K562 (cell line): ENCODE measurements around the gene TAF1A. TPM values are rescaled to one million over a fixed set of nuclear protein-coding genes. Genes with fewer than 3 reads are reported as not detected.

ENCODE experiments used
- BRCA1 ChIP-seq, 2 experiments: fragments of 450-650 bp in 1 of 2; sonication (generic) in 1 of 2; formaldehyde crosslinking in 1 of 2; IDR thresholded peaks; 2 replicates each; pipeline versions ENCODE4 v1.5.0 to v1.6.1; 2017 to 2020; ENCODE audit warnings: mild to moderate bottlenecking in 1 of 2, missing genetic modification reagents in 1 of 2
- CCAR2 ChIP-seq: fragments of 200-400 bp; formaldehyde crosslinking; IDR thresholded peaks from 2 replicates; pipeline ENCODE4 v1.6.1; 2017; ENCODE audit warnings: mild to moderate bottlenecking, low read depth, low read length
- CGGBP1 ChIP-seq: fragments of 250-450 bp; sonication (Bioruptor Pico); IDR thresholded peaks from 2 replicates; pipeline ENCODE4 v1.9.0; 2021; ENCODE audit warnings: mild to moderate bottlenecking
- DIDO1 ChIP-seq: fragments of 450-650 bp; IDR thresholded peaks from 2 replicates; pipeline ENCODE4 v1.6.1; 2016; ENCODE audit warnings: low read depth, missing biosample characterization, missing genetic modification characterization
- FIP1L1 ChIP-seq: fragments of 200-400 bp; formaldehyde crosslinking; IDR thresholded peaks from 2 replicates; pipeline ENCODE4 v1.6.1; 2018; ENCODE audit warnings: mild to moderate bottlenecking, low read depth, low read length; ENCODE audit not compliant: poor library complexity, severe bottlenecking
- FOXP4 ChIP-seq: sonication (generic); formaldehyde crosslinking; IDR thresholded peaks from 2 replicates; pipeline ENCODE4 v1.8.0; 2022; ENCODE audit warnings: mild to moderate bottlenecking, missing genetic modification reagents, borderline replicate concordance
- HDAC2 ChIP-seq: fragments of 450-650 bp; IDR thresholded peaks from 2 replicates; pipeline ENCODE4 v1.6.1; 2016; ENCODE audit warnings: mild to moderate bottlenecking
- L3MBTL2 ChIP-seq: fragments of 450-650 bp; IDR thresholded peaks from 2 replicates; pipeline ENCODE4 v1.6.1; 2016; ENCODE audit warnings: mild to moderate bottlenecking, moderate library complexity
- MNT ChIP-seq, 2 experiments: fragments of 450-650 bp; conservative IDR thresholded peaks; 2 replicates each; pipeline ENCODE4 v1.6.1; 2017; ENCODE audit warnings: mild to moderate bottlenecking in 2 of 2, moderate library complexity in 2 of 2
- MYC ChIP-seq, 2 experiments: fragments of 250-450 bp in 1 of 2; sonication (Bioruptor Pico) in 1 of 2; IDR thresholded peaks; 2 replicates each; pipeline versions ENCODE4 v1.5.1 to v1.6.1; 2012 to 2021; ENCODE audit warnings: low read depth in 2 of 2, borderline replicate concordance in 1 of 2, improper control_type of control experiment in 1 of 2, low read length in 1 of 2, mild to moderate bottlenecking in 1 of 2, moderate library complexity in 1 of 2
- NUFIP1 ChIP-seq: fragments of 450-650 bp; IDR thresholded peaks from 2 replicates; pipeline ENCODE4 v1.6.1; 2018; ENCODE audit not compliant: partially characterized antibody
- PREB ChIP-seq: sonication (generic); formaldehyde crosslinking; IDR thresholded peaks from 2 replicates; pipeline ENCODE4 v1.8.1; 2023; ENCODE audit warnings: mild to moderate bottlenecking, missing genetic modification reagents
- RBM25 ChIP-seq: fragments of 200-400 bp; formaldehyde crosslinking; IDR thresholded peaks from 2 replicates; pipeline ENCODE4 v1.6.1; 2018; ENCODE audit warnings: low read length, low read depth, moderate library complexity; ENCODE audit not compliant: severe bottlenecking
- SMAD2 ChIP-seq: fragments of 150-350 bp; IDR thresholded peaks from 2 replicates; pipeline ENCODE4 v1.6.1; 2014; ENCODE audit warnings: low read depth, mild to moderate bottlenecking, low read length
- TCFL5 ChIP-seq: fragments of 250-450 bp; sonication (Bioruptor Pico); conservative IDR thresholded peaks from 2 replicates; pipeline ENCODE4 v1.6.1; 2021; ENCODE audit warnings: mild to moderate bottlenecking, moderate library complexity, matching md5 sums
- ZBTB7A ChIP-seq: IDR thresholded peaks from 2 replicates; pipeline ENCODE4 v1.6.1; 2011; ENCODE audit warnings: low read depth, mild to moderate bottlenecking, low read length, moderate library complexity, borderline replicate concordance; ENCODE audit not compliant: control insufficient read depth
- ZNF143 ChIP-seq: sonication (generic); formaldehyde crosslinking; IDR thresholded peaks from 2 replicates; pipeline ENCODE4 v1.9.0; 2022; ENCODE audit warnings: mild to moderate bottlenecking, missing genetic modification reagents
- ZNF253 ChIP-seq: fragments of 250-450 bp; sonication (Bioruptor Pico); conservative IDR thresholded peaks from 2 replicates; pipeline ENCODE4 v1.6.1; 2021; ENCODE audit warnings: mild to moderate bottlenecking
- ZNF324 ChIP-seq: fragments of 250-450 bp; sonication (Bioruptor Pico); IDR thresholded peaks from 2 replicates; pipeline ENCODE4 v1.4.0; 2020; ENCODE audit warnings: mild to moderate bottlenecking
- ZNF561 ChIP-seq: fragments of 450-650 bp; formaldehyde crosslinking; conservative IDR thresholded peaks from 2 replicates; pipeline ENCODE4 v1.4.0; 2020; ENCODE audit warnings: mild to moderate bottlenecking, moderate library complexity
- polyA plus RNA-seq, 8 experiments: library from polyadenylated mRNA; depleted of rRNA in 4 of 8; stranded (reverse) in 5 of 8; unstranded in 3 of 8; fragments of >200 nt; fragmentation: Nextera tagmentation in 2 of 8; fragmentation: Illumina TruSeq in 1 of 8; extraction: Ambion mirVana in 2 of 8; extraction: Trizol in 1 of 8; gene quantifications; 2 replicates each; pipeline versions ENCODE4 v1.2.1 to v1.2.3, GENCODE V29; 2011 to 2014; ENCODE audit warnings: inconsistent platforms in 1 of 8, missing spikeins in 1 of 8
- total RNA-seq, 7 experiments: library from RNA; depleted of rRNA in 6 of 7; stranded (reverse); fragments of >200 nt in 6 of 7; fragmentation: Illumina TruSeq in 2 of 7; extraction: Trizol in 2 of 7; gene quantifications; 2 replicates each; pipeline versions ENCODE4 v1.2.1 to v1.2.3, GENCODE V29; 2011 to 2021; ENCODE audit warnings: low replicate concordance in 1 of 7
- TF ChIP-seq, protein P1 (sequence below): fragments of 250-450 bp; sonication (Bioruptor Pico); IDR thresholded peaks from 2 replicates; pipeline ENCODE4 v1.5.0; 2021

Gene TAF1A
- total and polyA plus RNA-seq, 9 of the 15 experiments (the other 6 are each of a cell fraction or from before 2014, with no cell fraction given): 17.8 to 36.8 (median 25.3) TPM

GRCh38 chr1:222618001-222618879 lies 28.5 kb upstream of the TAF1A start, which contains the start of gene MIA3 (continued):
- TF ChIP-seq CCAR2 (no peak), NUFIP1 (no peak), ZNF143 (CRISPR knock-in tag) (no peak), MNT (conservative IDR thresholded peaks at IDR 0.05) (peak in 1 of 2 experiments; percentile 67; a peak in 2 of 4 replicates), TCFL5 (CRISPR knock-in tag) (no peak), PREB (no peak), ZBTB7A (peak; percentile 72), ZNF253 (CRISPR knock-in tag) (no peak), HDAC2 (no peak), FOXP4 (CRISPR knock-in tag) (no peak), DIDO1 (tag) (no peak), SMAD2 (no peak), ZNF561 (no peak), FIP1L1 (no peak), CGGBP1 (no peak), MYC (IDR thresholded peaks at IDR 0.05; ENCODE audit: low read depth, low read length) (peak; percentile 72), MYC (CRISPR knock-in tag; IDR thresholded peaks at IDR 0.05; ENCODE audit: borderline replicate concordance, low read depth) (no peak), RBM25 (no peak), L3MBTL2 (no peak), BRCA1 (IDR thresholded peaks at IDR 0.05) (no peak), BRCA1 (CRISPR knock-in tag; IDR thresholded peaks at IDR 0.05) (no peak), ZNF324 (CRISPR knock-in tag) (no peak)
- TF ChIP-seq, protein P1, sequence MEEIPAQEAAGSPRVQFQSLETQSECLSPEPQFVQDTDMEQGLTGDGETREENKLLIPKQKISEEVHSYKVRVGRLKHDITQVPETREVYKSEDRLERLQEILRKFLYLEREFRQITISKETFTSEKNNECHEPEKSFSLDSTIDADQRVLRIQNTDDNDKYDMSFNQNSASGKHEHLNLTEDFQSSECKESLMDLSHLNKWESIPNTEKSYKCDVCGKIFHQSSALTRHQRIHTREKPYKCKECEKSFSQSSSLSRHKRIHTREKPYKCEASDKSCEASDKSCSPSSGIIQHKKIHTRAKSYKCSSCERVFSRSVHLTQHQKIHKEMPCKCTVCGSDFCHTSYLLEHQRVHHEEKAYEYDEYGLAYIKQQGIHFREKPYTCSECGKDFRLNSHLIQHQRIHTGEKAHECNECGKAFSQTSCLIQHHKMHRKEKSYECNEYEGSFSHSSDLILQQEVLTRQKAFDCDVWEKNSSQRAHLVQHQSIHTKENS (CRISPR knock-in tag): no peak
